OCI-LY7 (cell line): ENCODE data around the gene ZNRF1. TPM values are rescaled to one million over a fixed set of nuclear protein-coding genes. Genes with fewer than 3 reads are reported as not detected.

Experiments
- BruUV-seq: library from RNA; stranded (reverse); fragments of 400-500 nt; replicated peaks from 2 replicates; lab custom pipeline; 2021; lab: Mats Ljungman, UMichigan
- CTCF ChIA-PET: fragments of 300-600 bp; sonication (Branson Sonifier 250); formaldehyde crosslinking; loops from one replicate; lab custom pipeline; 2022; ENCODE audit warnings: antibody characterized with exemption; ENCODE audit not compliant: unreplicated experiment; lab: Charles Lee
- POLR2A ChIA-PET: fragments of 300-600 bp; sonication (Branson Sonifier 250); formaldehyde crosslinking; loops from one replicate; lab custom pipeline; 2022; ENCODE audit warnings: antibody characterized with exemption; lab: Charles Lee
- DNase-seq: peaks from one replicate; pipeline ENCODE4 v3.0.0-alpha.2; 2015; ENCODE audit warnings: low spot score
- H2AFZ ChIP-seq: fragments of 200-600 bp; sonication (generic), shearing (Covaris generic); 2 replicates; pipeline ENCODE4 v1.6.1; 2014; ENCODE audit warnings: mild to moderate bottlenecking, antibody characterized with exemption, low read length, moderate library complexity
- H3K27ac ChIP-seq: fragments of 200-600 bp; sonication (generic); 2 replicates; pipeline ENCODE4 v1.5.1; 2014; ENCODE audit warnings: mixed run types, low read depth, mild to moderate bottlenecking, moderate library complexity, low read length, inconsistent platforms; ENCODE audit not compliant: poor library complexity, severe bottlenecking
- H3K36me3 ChIP-seq: fragments of 200-600 bp; sonication (generic); 2 replicates; pipeline ENCODE4 v1.6.1; 2014; ENCODE audit warnings: mild to moderate bottlenecking, antibody characterized with exemption, low read length, moderate library complexity, mixed read lengths; ENCODE audit not compliant: insufficient read depth
- H3K4me1 ChIP-seq: fragments of 200-600 bp; sonication (generic); 2 replicates; pipeline ENCODE4 v1.5.1; 2014; ENCODE audit warnings: mild to moderate bottlenecking, low read length; ENCODE audit not compliant: insufficient read depth, poor library complexity, severe bottlenecking
- H3K4me2 ChIP-seq: fragments of 200-600 bp; sonication (generic); 2 replicates; pipeline ENCODE4 v1.6.1; 2014; ENCODE audit warnings: mild to moderate bottlenecking, low read length
- H3K4me3 ChIP-seq: fragments of 200-600 bp; sonication (generic); 2 replicates; pipeline ENCODE4 v1.5.1; 2014; ENCODE audit warnings: mild to moderate bottlenecking, low read depth, low read length; ENCODE audit not compliant: poor library complexity, severe bottlenecking
- H3K79me2 ChIP-seq: fragments of 200-600 bp; sonication (generic); 2 replicates; pipeline ENCODE4 v1.6.1; 2016; ENCODE audit warnings: low read depth, mild to moderate bottlenecking, low read length, moderate library complexity, mixed read lengths; ENCODE audit not compliant: insufficient read depth
- H3K9me2 ChIP-seq: fragments of 200-600 bp; sonication (generic); 2 replicates; pipeline ENCODE4 v1.6.1; 2016; ENCODE audit warnings: mild to moderate bottlenecking, low read length, mixed read lengths; ENCODE audit not compliant: insufficient read depth
- H3K9me3 ChIP-seq: fragments of 200-600 bp; sonication (generic); 2 replicates; pipeline ENCODE4 v1.6.1; 2014; ENCODE audit warnings: mild to moderate bottlenecking, mixed run types, low read length, mixed read lengths
- H4K20me1 ChIP-seq: fragments of 200-600 bp; sonication (generic); 2 replicates; pipeline ENCODE4 v1.6.1; 2014; ENCODE audit warnings: mild to moderate bottlenecking, antibody characterized with exemption, low read length, moderate library complexity, mixed read lengths; ENCODE audit not compliant: insufficient read depth
- CTCF ChIP-seq: fragments of 200-600 bp; sonication (generic); conservative IDR thresholded peaks from 2 replicates; pipeline ENCODE4 v1.5.1; 2014; ENCODE audit warnings: mild to moderate bottlenecking, antibody characterized with exemption, low read length, moderate library complexity, mixed read lengths
- EZH2phosphoT487 ChIP-seq: fragments of 200-600 bp; sonication (generic); IDR thresholded peaks from 2 replicates; pipeline ENCODE4 v1.6.1; 2018; ENCODE audit warnings: low read depth, borderline replicate concordance, mild to moderate bottlenecking, mixed run types, antibody characterized with exemption, low read length, moderate library complexity, mixed read lengths
- intact Hi-C: fragments of 100-400 bp; cut with micrococcal nuclease; formaldehyde crosslinking; loops from one replicate; pipeline ENCODE4 v1.10.0; 2022; ENCODE audit not compliant: unreplicated experiment
- total RNA-seq, 2 experiments: library from RNA; depleted of rRNA in 1 of 2; stranded (reverse); fragments of >200 nt in 1 of 2; shearing (Covaris generic) in 1 of 2; gene quantifications; 2 replicates each; pipeline ENCODE4 v1.2.3, GENCODE V29; 2014 to 2022

Gene ZNRF1
- total RNA-seq, 2 experiments from 2014 or later: 11.8 to 23.7 TPM

- Histone ChIP-seq H3K9me3 (no peaks in the 10 kb centered on the region), H3K4me3 (no peak overlapping the region), H2AFZ (no peak overlapping the region), H3K9me2 (no peaks in the 10 kb centered on the region), H4K20me1 (no peaks in the 10 kb centered on the region), H3K4me2 (no peak overlapping the region), H3K79me2 (no peaks in the 10 kb centered on the region), H3K4me1 (peaks cover 41% of the 10 kb centered on the region), H3K36me3 (no peaks in the 10 kb centered on the region), H3K27ac (no peak overlapping the region)
- no peak for DNase-seq
- TF ChIP-seq EZH2phosphoT487: no peak
- no peak for TF ChIP-seq CTCF
- CTCF ChIA-PET: no interaction called here
- no TSS peak for BruUV-seq
- intact Hi-C loops: no loop called here
- POLR2A ChIA-PET: interaction anchor here (1.1 kb wide), 1 partner anchor 117 kb away, joined by 6 read pairs; no protein-coding TSS in a partner anchor
Measured at GRCh38 chr16:75112734-75113491, 114.1 kb downstream of the ZNRF1 start.

- DNase-seq: no peak
- H2AFZ ChIP-seq: no peak overlapping the region
- no peaks in the 10 kb centered on the region for H3K9me3 ChIP-seq
- intact Hi-C loops: no loop called here
- ChIA-PET POLR2A (interaction anchor here (1.1 kb wide), 1 partner anchor 117 kb away, joined by 6 read pairs; no protein-coding TSS in a partner anchor), CTCF (no interaction called here)
- no peaks in the 10 kb centered on the region for H3K9me2 ChIP-seq
- no peaks in the 10 kb centered on the region for H3K79me2 ChIP-seq
- no peak overlapping the region for H3K4me2 ChIP-seq
- TF ChIP-seq CTCF: no peak
- TF ChIP-seq EZH2phosphoT487: no peak
- H3K4me3 ChIP-seq: no peak overlapping the region
- peaks cover 33% of the 10 kb centered on the region for H3K4me1 ChIP-seq
- H3K27ac ChIP-seq: no peak overlapping the region
- BruUV-seq: no TSS peak
- H3K36me3 ChIP-seq: no peaks in the 10 kb centered on the region
- no peaks in the 10 kb centered on the region for H4K20me1 ChIP-seq
Measured at GRCh38 chr16:75113541-75114121, 114.8 kb downstream of the ZNRF1 start.
